Neuronal stem cell (in vitro differentiated cells): ENCODE results near the gene BMPER.

Experiments
- DNase-seq: peaks from one replicate; pipeline ENCODE4 v3.0.0-alpha.2; 2013; ENCODE audit warnings: low spot score
- H2AFZ ChIP-seq: one replicate; pipeline ENCODE4 v1.6.1; 2013; ENCODE audit warnings: mild to moderate bottlenecking, low read length, inconsistent platforms
- H2AK5ac ChIP-seq: 2 replicates; pipeline ENCODE4 v1.6.1; 2013; ENCODE audit warnings: low read depth, mild to moderate bottlenecking, inconsistent platforms, low read length, moderate library complexity, mixed read lengths
- H2BK120ac ChIP-seq: 2 replicates; pipeline ENCODE4 v1.6.1; 2013; ENCODE audit warnings: low read depth, mild to moderate bottlenecking, inconsistent platforms, low read length, moderate library complexity, mixed read lengths
- H2BK12ac ChIP-seq: one replicate; pipeline ENCODE4 v1.6.1; 2013; ENCODE audit warnings: low read length, inconsistent platforms
- H2BK15ac ChIP-seq: 2 replicates; pipeline ENCODE4 v1.6.1; 2013; ENCODE audit warnings: mild to moderate bottlenecking, low read length, inconsistent platforms, mixed read lengths
- H2BK5ac ChIP-seq: one replicate; pipeline ENCODE4 v1.6.1; 2013; ENCODE audit warnings: inconsistent platforms, mild to moderate bottlenecking, low read length, moderate library complexity
- H3K14ac ChIP-seq: one replicate; pipeline ENCODE4 v1.6.1; 2013; ENCODE audit warnings: low read length, inconsistent platforms
- H3K18ac ChIP-seq: 2 replicates; pipeline ENCODE4 v1.6.1; 2013; ENCODE audit warnings: low read length, inconsistent platforms
- H3K23ac ChIP-seq: 2 replicates; pipeline ENCODE4 v1.6.1; 2013; ENCODE audit warnings: low read depth, mild to moderate bottlenecking, mixed read lengths, low read length, inconsistent platforms; ENCODE audit not compliant: poor library complexity
- H3K27ac ChIP-seq: replicated peaks from 3 replicates; pipeline ENCODE4 v1.5.1; 2013; ENCODE audit warnings: low read length, inconsistent platforms
- H3K27me3 ChIP-seq, 3 experiments: 2 replicates each; pipeline ENCODE4 v1.6.1; 2013; ENCODE audit warnings: low read length in 3 of 3, mild to moderate bottlenecking in 2 of 3, inconsistent platforms in 1 of 3, low read depth in 1 of 3, mixed read lengths in 1 of 3, moderate library complexity in 1 of 3; ENCODE audit not compliant: control insufficient read depth in 3 of 3, insufficient read depth in 3 of 3
- H3K36me3 ChIP-seq, 2 donors: replicated peaks in 1 of 2; 2 replicates each; pipeline ENCODE4 v1.6.1; 2013; ENCODE audit warnings: low read length in 2 of 2; ENCODE audit not compliant: control insufficient read depth in 2 of 2, insufficient read depth in 2 of 2
- H3K4ac ChIP-seq: 2 replicates; pipeline ENCODE4 v1.6.1; 2013; ENCODE audit warnings: inconsistent platforms, mild to moderate bottlenecking, low read length, moderate library complexity
- H3K4me1 ChIP-seq, 2 donors: 1 replicate in 1 of 2; 2 replicates in 1 of 2; pipeline ENCODE4 v1.6.1; 2013; ENCODE audit warnings: low read length in 2 of 2, low read depth in 1 of 2; ENCODE audit not compliant: control insufficient read depth in 2 of 2, insufficient read depth in 1 of 2
- H3K4me2 ChIP-seq: one replicate; pipeline ENCODE4 v1.6.1; 2013; ENCODE audit warnings: mild to moderate bottlenecking, low read length, inconsistent platforms; ENCODE audit not compliant: insufficient read depth, poor library complexity, severe bottlenecking
- H3K4me3 ChIP-seq, 2 donors: 2 replicates each; pipeline ENCODE4 v1.5.1; 2013; ENCODE audit warnings: low read length in 2 of 2, mild to moderate bottlenecking in 2 of 2, inconsistent platforms in 1 of 2, moderate library complexity in 1 of 2
- H3K79me1 ChIP-seq: one replicate; pipeline ENCODE4 v1.6.1; 2013; ENCODE audit warnings: low read depth, mild to moderate bottlenecking, inconsistent platforms, low read length, moderate library complexity
- H3K9ac ChIP-seq: one replicate; pipeline ENCODE4 v1.6.1; 2013; ENCODE audit warnings: mild to moderate bottlenecking, low read depth, low read length, inconsistent platforms; ENCODE audit not compliant: poor library complexity
- H3K9me3 ChIP-seq, 2 donors: replicated peaks in 1 of 2; 2 replicates each; pipeline versions ENCODE3 to v1.6.1; 2013; ENCODE audit warnings: low read length in 2 of 2, mild to moderate bottlenecking in 2 of 2, inconsistent platforms in 1 of 2, low read depth in 1 of 2, mixed read lengths in 1 of 2, moderate library complexity in 1 of 2; ENCODE audit not compliant: control insufficient read depth in 2 of 2, insufficient read depth in 1 of 2
- H4K8ac ChIP-seq: one replicate; pipeline ENCODE4 v1.6.1; 2013; ENCODE audit warnings: low read depth, mild to moderate bottlenecking, inconsistent platforms, low read length, moderate library complexity
- H4K91ac ChIP-seq: one replicate; pipeline ENCODE4 v1.6.1; 2013; ENCODE audit warnings: low read length, low read depth, mild to moderate bottlenecking, inconsistent platforms; ENCODE audit not compliant: poor library complexity
- WGBS, 2 donors: extraction: QIAGEN DNeasy Blood & Tissue Kit; methylation state at CpG; one replicate each; pipeline ENCODE4 v1.1.7; 2013; ENCODE audit warnings: missing lambda C conversion rate in 2 of 2, mixed read lengths in 1 of 2; ENCODE audit not compliant: insufficient read length in 2 of 2, insufficient replicate concordance in 1 of 2; ENCODE audit errors: extremely low coverage in 2 of 2; 5-methylcytosine and 5-hydroxymethylcytosine counted together

BMPER gene

DNA sequence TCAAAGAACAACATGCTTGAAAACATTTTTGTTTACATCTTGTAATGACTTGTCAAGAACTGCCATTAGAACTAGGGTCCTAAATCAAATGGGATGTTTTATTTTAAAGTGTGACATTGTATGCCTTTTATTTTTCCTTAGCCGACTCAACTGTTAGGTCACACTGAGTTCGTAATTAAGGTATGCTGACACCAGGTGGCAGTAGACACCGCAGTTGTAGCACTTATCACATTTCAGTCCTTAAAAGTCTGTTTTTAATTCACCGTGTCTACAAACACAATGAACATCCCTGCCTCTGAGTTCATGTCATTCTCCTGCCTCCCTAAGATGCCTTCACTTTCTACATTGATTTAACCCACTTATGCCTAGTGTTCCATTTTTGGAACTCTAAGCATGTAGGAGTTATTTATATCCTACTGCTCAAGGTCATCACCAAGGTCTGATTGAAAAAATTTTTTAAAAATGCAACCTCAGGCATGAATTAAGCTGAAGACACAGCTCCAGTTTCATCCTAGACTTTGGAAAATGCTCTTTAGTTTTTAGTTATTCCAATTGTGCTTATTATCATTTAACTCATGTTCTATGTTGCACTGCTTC lies 186.1 kb downstream of the BMPER start:
- no peak overlapping the region for H2BK12ac ChIP-seq
- no peak overlapping the region for H2BK5ac ChIP-seq
- H3K9me3 ChIP-seq: peaks cover 0 to 2% of the 10 kb centered on the region in 2 donors
- no peak overlapping the region for H2AFZ ChIP-seq
- no peak overlapping the region for H3K9ac ChIP-seq
- no peak overlapping the region for H3K23ac ChIP-seq
- no peaks in the 10 kb centered on the region for H3K27me3 ChIP-seq
- no peak overlapping the region for H3K4ac ChIP-seq
- no peak overlapping the region for H2AK5ac ChIP-seq
- WGBS, 2 donors: no CpG with 5 or more reads among the region's 4 CpGs
- no peak overlapping the region for H3K14ac ChIP-seq
- peak; percentile 29 for DNase-seq
- no peak overlapping the region for H3K18ac ChIP-seq
- H3K4me3 ChIP-seq: no peak overlapping the region
- no peak overlapping the region for H4K8ac ChIP-seq
- no peak overlapping the region for H2BK120ac ChIP-seq
- no peaks in the 10 kb centered on the region for H3K36me3 ChIP-seq
- H3K4me2 ChIP-seq: no peak overlapping the region
- H3K79me1 ChIP-seq: no peaks in the 10 kb centered on the region
- H3K4me1 ChIP-seq: no peaks in the 10 kb centered on the region
- H2BK15ac ChIP-seq: no peak overlapping the region
- no peak overlapping the region for H3K27ac ChIP-seq
- H4K91ac ChIP-seq: no peak overlapping the region

DNA sequence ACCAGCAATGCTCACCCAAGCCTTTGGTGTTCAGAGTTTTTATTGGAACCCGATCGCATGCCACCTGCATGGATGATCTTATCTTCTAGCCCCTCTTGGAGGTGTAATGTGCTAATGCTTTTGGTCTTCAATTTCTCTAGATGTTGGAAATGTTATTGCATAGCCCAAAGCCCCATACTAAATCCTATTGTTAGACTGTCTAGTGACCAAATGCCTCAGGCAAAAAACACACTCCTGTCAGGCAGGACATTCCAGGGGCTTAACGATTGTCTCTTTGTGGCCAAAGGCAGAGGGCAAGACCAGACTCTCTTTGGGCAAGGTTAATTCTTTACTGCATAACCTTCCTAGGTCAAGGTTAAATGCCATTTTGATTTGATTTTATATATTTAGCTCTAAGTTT lies 187.9 kb downstream of the BMPER start:
- Histone ChIP-seq H3K4me1 (no peaks in the 10 kb centered on the region), H3K14ac (no peak overlapping the region), H3K27me3 (no peaks in the 10 kb centered on the region), H3K27ac (no peak overlapping the region), H2BK5ac (no peak overlapping the region), H3K9me3 (peaks cover 0 to 2% of the 10 kb centered on the region in 2 donors), H3K9ac (no peak overlapping the region), H3K36me3 (no peaks in the 10 kb centered on the region), H3K79me1 (no peaks in the 10 kb centered on the region), H3K4ac (no peak overlapping the region), H4K91ac (no peak overlapping the region), H2BK120ac (no peak overlapping the region), H2BK12ac (no peak overlapping the region), H3K4me2 (no peak overlapping the region), H3K18ac (no peak overlapping the region), H2AFZ (no peak overlapping the region), H4K8ac (no peak overlapping the region), H2AK5ac (no peak overlapping the region), H2BK15ac (no peak overlapping the region), H3K4me3 (no peak overlapping the region), H3K23ac (no peak overlapping the region)
- no CpG with 5 or more reads among the region's 3 CpGs for WGBS, 2 donors
- DNase-seq: no peak

DNA sequence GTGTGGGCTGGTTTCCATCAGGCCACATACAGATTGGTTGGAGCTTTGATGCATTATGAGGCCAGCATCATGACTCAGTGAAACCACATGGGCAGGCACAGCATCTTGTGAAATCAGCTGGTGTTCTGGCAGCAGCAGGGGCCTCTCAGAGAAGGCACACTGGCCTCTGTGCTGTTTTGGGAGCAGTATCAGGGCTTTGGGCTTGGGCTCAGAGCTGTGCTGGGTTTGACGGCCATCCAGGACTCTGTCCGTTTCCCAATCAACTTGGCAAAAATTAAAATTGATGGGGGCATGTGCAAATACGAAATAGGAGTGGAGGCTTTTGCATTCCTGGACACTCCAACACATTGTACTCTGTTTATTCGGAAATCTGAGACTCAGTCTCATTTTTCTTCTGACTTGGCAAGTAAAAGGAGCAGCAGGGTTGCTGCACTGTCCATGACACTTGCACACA lies 190.9 kb downstream of the BMPER start:
- no CpG with 5 or more reads among the region's 4 CpGs for WGBS, 2 donors

GRCh38 chr7:34096777-34097176 lies 191.4 kb downstream of the BMPER start:
- H4K91ac ChIP-seq: no peak overlapping the region
- no peak overlapping the region for H2BK12ac ChIP-seq
- no peak overlapping the region for H2BK120ac ChIP-seq
- no peak overlapping the region for H4K8ac ChIP-seq
- no peak overlapping the region for H3K4ac ChIP-seq
- no peak overlapping the region for H2AK5ac ChIP-seq
- no peak overlapping the region for H3K4me3 ChIP-seq
- peaks cover 0 to 2% of the 10 kb centered on the region in 2 donors for H3K9me3 ChIP-seq
- H2BK5ac ChIP-seq: no peak overlapping the region
- no peak overlapping the region for H3K4me2 ChIP-seq
- H3K79me1 ChIP-seq: no peaks in the 10 kb centered on the region
- H3K27me3 ChIP-seq: no peaks in the 10 kb centered on the region
- no peak overlapping the region for H2AFZ ChIP-seq
- H3K4me1 ChIP-seq: no peaks in the 10 kb centered on the region
- no peak overlapping the region for H2BK15ac ChIP-seq
- no peaks in the 10 kb centered on the region for H3K36me3 ChIP-seq
- H3K23ac ChIP-seq: no peak overlapping the region
- no CpG with 5 or more reads among the region's 2 CpGs for WGBS, 2 donors
- H3K9ac ChIP-seq: no peak overlapping the region
- H3K27ac ChIP-seq: no peak overlapping the region
- no peak overlapping the region for H3K14ac ChIP-seq
- H3K18ac ChIP-seq: no peak overlapping the region
- DNase-seq: no peak

More for the DNA sequence above, 190.9 kb downstream of the BMPER start:
- H3K14ac ChIP-seq: no peak overlapping the region
- peaks cover 0 to 2% of the 10 kb centered on the region in 2 donors for H3K9me3 ChIP-seq
- H3K23ac ChIP-seq: no peak overlapping the region
- H4K91ac ChIP-seq: no peak overlapping the region
- no peak overlapping the region for H3K4me3 ChIP-seq
- H4K8ac ChIP-seq: no peak overlapping the region
- no peak overlapping the region for H3K27ac ChIP-seq
- no peak overlapping the region for H3K4me2 ChIP-seq
- no peaks in the 10 kb centered on the region for H3K27me3 ChIP-seq
- DNase-seq: no peak
- H2AFZ ChIP-seq: no peak overlapping the region
- H3K4ac ChIP-seq: no peak overlapping the region
- H3K79me1 ChIP-seq: no peaks in the 10 kb centered on the region
- H2BK12ac ChIP-seq: no peak overlapping the region
- no peak overlapping the region for H3K9ac ChIP-seq
- H2BK5ac ChIP-seq: no peak overlapping the region
- no peak overlapping the region for H3K18ac ChIP-seq
- H2BK15ac ChIP-seq: no peak overlapping the region
- no peaks in the 10 kb centered on the region for H3K4me1 ChIP-seq
- no peak overlapping the region for H2BK120ac ChIP-seq
- no peak overlapping the region for H2AK5ac ChIP-seq
- H3K36me3 ChIP-seq: no peaks in the 10 kb centered on the region
